ENCODE measurements around the gene GDPD5.
A peak's percentile ranks its signal among the peaks of the same experiment; 100 is the strongest.

The GDPD5 gene

DNA sequence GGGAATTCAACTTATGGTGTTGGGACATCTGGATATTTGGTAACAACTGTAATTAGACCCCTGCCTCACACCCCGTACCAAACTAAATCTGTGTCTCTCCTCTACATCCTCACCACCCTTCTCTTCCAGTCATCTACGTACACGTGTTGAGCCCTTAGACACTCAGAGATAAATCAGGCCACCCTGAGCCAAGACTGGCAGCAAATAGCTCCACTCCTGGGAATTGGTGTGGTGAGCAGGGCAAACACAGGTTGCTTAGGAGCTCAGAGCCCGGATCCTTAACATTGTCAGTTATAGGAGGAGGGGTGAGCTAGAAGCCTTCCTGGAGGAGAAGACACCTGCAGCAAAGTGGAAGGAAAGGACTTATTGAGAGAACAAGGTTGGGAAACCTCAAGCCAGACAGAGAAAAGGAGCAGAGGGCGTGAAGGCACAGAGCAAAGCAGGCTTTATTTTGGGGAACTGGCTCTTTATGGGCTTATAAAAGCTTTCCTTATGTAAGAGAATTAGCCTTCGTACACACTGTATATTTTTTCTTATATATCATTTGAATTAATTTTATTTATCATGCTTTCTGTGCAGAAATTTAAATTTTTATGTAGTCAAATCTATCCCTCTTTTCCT lies 55.8 kb downstream of the GDPD5 start:
- no peak for DNase-seq

GRCh38 chr11:75468534-75469340 lies 57.0 kb downstream of the GDPD5 start:
- peak; percentile 14 for DNase-seq

GRCh38 chr11:75467881-75468280 lies 57.9 kb downstream of the GDPD5 start:
- no peak for DNase-seq

DNA sequence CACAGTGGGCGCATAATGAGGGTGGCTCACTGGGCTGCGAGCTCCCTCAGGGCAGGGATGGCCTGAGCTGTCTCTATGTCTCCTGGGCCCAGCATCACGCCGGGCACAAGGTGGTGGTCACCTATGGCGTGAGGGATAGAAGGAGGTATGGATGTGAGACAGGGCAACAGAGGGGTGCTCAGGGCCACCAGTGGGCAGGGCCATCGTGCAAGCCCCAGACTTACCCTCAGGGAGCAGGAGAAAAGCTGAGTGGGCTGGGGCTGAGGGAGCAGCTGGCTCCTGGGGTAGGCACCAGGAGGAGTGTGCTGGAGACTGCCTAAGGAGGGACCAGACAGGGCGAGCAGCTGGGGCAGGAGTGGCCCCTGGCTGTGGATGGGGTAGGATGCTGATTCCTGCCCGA lies 58.4 kb downstream of the GDPD5 start:
- no peak for DNase-seq

- DNase-seq = no peak
Observed at GRCh38 chr11:75465701-75466531, 59.8 kb downstream of the GDPD5 start.

DNA sequence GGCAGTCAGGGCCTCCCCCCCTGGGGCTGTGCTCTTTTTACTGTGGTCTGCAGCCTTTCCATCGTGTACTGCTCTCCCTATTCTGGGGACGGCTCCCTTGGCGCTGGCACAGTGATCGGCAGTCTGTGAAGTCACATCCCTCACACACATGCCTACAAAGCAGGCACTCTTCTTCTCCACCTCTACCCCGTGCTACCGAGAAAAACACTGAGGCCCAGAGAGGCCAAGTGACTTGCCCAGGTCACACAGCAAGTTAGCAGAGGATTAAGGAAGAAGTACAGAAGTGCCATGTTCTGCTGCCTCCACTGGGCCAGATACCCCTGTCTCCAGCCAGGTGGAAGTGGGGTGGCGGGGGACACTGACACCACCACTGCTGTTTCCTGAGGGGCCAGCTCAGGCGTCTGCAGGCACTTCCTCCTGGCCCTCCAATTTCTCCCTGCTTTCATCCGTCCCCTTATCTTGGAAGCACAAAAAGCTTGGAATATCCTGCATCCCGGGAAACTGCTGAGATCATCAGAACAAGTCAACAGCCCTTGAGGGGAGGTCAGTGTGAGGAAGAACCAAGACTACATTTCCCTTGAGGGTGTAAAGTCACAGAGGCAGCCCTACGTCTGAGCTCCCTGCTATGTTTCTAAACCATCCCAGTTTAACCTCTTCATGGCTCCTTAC lies 62.5 kb downstream of the GDPD5 start:
- DNase-seq = no peak

GRCh38 chr11:75462117-75462653 lies 63.6 kb downstream of the GDPD5 start:
- DNase-seq = no peak

- DNase-seq = no peak
Observed at GRCh38 chr11:75461151-75461550, 64.6 kb downstream of the GDPD5 start.

DNA sequence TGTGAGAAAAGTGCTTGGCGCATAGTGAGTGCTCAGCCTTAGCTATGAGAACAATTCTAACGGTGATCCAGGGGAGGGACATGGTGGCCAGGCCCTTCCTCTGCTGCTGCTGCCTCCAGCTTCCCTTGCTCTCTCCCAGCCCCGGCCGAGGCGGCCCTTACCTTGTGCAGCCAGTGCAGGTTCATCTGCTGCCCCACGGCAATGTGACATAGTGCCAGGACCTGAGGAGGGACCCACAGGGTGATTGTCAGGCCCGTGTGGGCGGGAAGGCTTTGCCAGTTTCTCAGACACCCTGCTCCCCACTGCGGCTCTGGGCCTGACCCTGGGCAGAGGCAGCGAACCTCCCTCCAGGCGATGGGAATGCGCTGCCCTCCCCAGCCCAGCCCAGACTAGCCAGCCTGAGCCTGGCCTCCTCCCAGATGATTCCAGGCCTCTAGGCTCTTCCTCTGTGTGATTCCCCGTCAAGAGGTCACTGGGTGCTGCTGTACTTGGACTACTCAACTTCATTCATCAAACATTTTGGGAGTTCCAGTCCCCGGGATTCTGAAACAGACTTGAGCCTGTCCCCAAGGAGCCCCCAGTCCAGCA lies 69.1 kb downstream of the GDPD5 start:
- DNase-seq = no peak

- DNase-seq = no peak
Observed at GRCh38 chr11:75454987-75455386, 70.8 kb downstream of the GDPD5 start.

DNA sequence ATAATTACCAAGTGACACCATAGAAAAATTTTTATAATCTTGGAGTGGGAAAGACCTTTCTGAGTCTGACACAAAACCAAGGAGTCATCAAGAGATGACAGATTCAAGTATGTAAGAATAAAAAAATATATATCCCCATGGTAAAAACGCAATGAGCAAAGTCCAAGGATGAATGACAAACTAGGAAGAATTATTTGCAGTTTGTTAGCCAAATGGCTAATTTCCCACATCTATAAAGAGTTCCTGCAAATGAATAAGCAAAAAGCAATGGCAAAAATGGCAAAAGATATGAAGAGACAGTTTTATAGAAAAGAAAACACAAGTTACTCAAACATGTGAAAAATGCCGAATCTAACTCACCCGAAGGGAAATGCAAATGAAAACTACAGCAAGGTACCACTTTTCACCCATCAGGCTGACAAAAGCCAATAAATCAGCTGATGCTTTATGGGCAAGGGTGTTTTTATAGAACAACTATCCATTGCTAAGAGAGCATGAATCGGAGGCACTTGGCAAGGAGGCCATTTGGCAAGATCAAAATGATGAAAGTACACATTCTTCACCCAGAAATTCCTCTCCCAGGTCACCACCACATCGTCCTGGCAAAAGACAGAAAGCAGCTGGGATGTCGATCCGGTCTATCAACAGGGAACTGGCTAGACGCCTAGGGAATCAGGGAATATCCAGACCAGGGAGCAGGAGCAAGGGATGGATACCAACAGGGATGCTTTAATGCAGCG lies 71.7 kb downstream of the GDPD5 start:
- no peak for DNase-seq

GRCh38 chr11:75450826-75451821 lies 74.6 kb downstream of the GDPD5 start:
- peak; percentile 14 for DNase-seq

DNA sequence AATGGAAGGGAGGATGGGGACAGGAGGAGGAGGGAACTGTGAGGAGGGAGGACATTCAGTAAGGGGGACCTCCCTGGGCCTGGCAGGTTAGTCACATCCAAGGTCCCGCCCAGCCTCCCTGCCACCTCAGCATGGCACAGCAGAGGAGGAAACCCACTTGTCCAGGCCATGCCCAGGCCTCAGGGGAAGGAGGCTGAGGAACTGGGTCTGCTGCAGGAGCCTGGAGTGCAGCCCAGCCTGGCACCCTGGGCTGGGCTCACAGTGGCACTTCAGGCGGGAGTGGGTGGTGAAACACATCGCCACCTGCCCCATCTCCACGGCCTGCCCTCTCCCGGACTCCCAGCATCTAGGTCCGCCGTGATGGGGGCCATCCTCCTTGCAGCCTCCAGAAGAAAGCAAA lies 75.5 kb downstream of the GDPD5 start:
- DNase-seq = no peak

DNA sequence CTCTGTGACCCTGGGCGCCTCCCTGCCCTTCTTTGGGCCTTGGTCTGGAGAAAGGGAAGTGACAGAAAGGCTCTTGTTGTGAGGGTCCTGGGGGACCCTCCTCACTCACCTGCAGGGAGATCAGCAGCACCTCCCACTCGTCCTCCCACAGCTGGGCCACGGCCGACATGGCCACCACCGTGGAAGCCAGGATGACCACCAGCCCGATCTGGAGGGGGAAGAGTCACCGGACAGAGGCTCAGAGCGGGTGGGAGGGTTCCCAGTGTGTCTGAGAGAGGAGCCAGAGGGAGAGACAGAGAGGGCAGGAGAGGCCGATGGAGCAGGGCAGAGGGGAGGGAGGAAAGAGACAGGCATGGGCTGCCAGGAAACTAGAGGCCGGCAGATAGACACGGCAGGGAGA lies 76.0 kb downstream of the GDPD5 start:
- no peak for DNase-seq

GRCh38 chr11:75449271-75449670 lies 76.5 kb downstream of the GDPD5 start:
- no peak for DNase-seq

GRCh38 chr11:75447415-75447814 lies 78.3 kb downstream of the GDPD5 start:
- no peak for DNase-seq

GRCh38 chr11:75445315-75445953 lies 80.3 kb downstream of the GDPD5 start:
- peak; percentile 78 for DNase-seq

GRCh38 chr11:75443043-75443442 lies 82.7 kb downstream of the GDPD5 start:
- no peak for DNase-seq

DNA sequence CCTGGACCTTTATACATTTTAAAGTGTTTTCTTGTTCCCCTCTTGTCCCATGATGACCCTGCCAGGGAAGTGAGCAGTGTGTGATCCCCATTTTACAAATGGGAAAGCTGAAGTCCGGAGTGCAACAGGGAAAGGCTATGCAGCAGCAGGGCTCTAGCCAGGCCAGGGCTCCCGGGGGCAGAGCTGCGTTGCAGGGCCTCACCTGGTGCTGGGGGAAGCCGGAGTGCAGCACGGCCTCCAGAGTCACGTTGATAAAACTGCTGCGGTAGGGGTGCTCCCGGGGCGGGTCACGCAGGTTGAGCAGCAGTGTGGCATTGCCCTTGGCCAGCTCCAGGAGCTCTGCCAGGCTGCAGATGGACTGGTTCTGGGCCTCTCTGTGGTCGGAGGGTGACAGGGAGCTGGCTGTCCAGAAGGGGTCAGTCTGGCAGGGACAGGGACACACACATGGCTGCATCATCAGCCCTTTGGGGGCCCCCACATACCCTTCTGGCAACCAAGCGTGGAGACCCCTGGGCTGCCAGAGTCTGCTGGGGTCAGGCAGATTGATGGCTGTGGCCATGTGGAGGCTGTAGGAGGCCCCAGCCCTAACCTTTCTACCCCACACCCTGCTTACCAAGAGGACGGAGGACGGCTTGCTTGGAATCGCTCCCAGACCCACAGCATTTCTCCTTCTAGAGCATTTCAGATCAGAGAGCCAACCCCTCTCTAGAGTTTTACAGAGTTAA lies 83.4 kb downstream of the GDPD5 start:
- DNase-seq = no peak

Data from suppressor macrophage treated with lipopolysaccharide for 4 hours (primary cell).